Tracheal epithelial cell (primary cell): ENCODE data around the gene NTN1. TPM values are rescaled to one million over a fixed set of nuclear protein-coding genes. Genes with fewer than 3 reads are reported as not detected.

Experiments used
- total RNA-seq: library from RNA; depleted of rRNA; stranded (reverse); fragments of >200 nt; gene quantifications from 2 replicates; pipeline ENCODE4 v1.2.1, GENCODE V29; 2014

Gene NTN1
- 0.21 and 4.6 TPM in 2 replicates for total RNA-seq

DNA sequence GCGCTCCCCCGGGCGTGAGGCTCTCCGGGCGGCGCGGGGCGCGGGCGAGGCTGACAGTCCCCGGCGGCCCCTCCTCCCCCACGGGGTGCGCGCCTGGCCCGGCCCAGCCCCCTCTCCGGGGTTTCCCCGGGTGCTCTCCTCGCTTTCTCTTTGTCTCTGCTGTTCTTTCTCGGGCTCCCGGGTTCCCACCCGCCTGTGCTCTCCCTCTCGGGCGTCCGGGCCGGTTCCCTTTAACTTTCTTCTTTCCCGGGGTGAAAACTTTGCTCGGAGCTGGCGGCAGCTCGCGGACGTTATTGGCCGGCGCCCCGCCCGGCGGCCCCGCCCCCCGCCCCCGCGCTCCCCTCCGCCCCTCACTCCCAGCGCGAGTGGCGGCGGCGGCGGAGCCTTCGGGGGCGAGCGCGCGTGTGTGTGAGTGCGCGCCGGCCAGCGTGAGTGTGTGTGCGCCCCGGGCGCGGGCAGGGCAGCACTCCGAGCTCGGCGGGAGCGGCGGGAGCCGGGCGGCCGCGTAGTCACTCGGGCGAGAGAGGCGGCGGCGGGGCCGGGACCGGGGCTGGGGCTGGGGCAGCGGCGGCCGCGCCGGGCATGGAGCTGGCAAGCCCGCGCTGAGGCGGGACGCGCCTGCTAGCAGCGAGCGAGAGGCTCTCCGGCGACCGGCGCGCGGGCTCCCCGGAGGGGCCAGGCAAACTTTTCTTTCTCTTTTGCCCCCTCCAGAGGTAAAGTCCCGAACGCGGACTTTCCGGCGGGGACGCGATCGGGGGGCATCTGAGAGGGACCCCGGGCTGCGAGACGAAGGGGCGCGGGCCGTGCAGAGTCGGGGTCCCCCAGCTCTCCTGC, at the start of gene NTN1:
TSS of gene NTN1 (plus strand) at position 353 of the 834 bp plus-strand sequence. CDS start 864 bp downstream, outside the sequence.

Other genes with a start within 250 kb of the NTN1 start
- gene MFSD6L, start 222.1 kb upstream of the NTN1 start, total RNA-seq = 0.48 TPM in 1 of 2 replicates, not detected in the other
- gene PIK3R6, start 153.8 kb upstream of the NTN1 start, total RNA-seq = not detected in 2 replicates
- gene PIK3R5, start 55.8 kb upstream of the NTN1 start, total RNA-seq = not detected in 2 replicates